Activated CD8-positive, alpha-beta memory T cell treated with anti-CD3 and anti-CD28 coated beads, Interleukin-2, amount 50 U/mL, for 24 hours (primary cell): ENCODE measurements around the gene CDH13.

Experiments used
- DNase-seq: peaks from one replicate; pipeline ENCODE4 v3.0.0-alpha.2; 2020; ENCODE audit errors: extremely low read depth

The CDH13 gene

DNA sequence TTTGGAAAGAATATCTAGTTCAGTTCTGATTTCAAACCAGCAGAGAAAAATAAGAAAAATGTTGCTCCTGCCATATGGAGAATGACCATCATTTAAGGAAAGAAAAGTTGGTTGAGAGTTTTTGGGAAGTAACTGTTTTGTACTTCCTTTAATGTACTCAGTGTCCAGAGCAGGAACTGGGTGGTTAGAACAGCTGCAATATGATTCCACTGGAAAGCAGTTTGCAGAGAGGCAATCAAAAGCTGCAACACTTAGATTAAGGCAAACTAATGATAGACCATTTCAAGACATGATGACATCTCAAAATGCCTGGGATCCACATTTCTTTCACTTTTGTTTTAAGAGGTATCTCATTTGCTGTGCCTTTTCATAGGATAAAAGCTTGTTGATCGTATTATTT, 867.7 kb downstream of the CDH13 start:
- no peak for DNase-seq

DNA sequence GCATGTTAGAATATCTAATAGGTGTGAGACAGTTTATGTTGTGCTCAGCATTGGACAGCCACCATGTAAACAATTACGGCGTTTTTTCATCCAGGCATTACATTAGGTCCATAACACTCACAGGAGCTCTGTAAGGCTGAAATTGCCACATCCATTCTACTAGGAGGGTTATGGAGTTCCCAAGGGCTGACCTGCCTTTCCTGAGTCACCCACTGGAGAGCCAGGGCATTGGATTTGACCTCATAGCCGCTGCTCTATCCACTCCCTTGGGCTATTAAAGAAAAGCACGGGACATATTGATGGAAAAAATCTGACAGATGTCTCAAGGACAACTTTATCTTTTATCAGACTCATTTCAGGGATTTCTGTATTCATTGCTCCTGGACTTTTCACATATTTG, 874.7 kb downstream of the CDH13 start:
- DNase-seq = no peak

GRCh38 chr16:83508295-83508694, 881.5 kb downstream of the CDH13 start:
- DNase-seq = no peak

DNA sequence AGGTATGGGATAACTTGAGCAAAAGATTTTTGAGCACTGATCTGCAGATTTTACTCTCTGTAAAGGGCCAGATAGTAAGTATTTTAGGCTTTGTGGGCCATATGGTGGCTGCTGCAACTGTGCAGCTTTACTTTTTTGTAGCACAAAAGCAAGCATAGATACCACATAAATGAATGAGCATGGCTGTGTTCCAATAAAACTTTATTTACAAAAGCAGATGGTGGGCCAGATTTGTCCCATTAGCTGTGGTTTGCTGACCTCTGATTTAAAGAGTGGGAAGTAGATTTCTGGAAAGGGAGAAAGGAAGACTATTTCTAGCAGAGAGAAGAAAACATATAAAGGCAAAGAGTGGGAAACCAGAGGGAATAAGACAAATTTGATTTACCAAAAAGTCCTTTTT, 882.5 kb downstream of the CDH13 start:
- no peak for DNase-seq

DNA sequence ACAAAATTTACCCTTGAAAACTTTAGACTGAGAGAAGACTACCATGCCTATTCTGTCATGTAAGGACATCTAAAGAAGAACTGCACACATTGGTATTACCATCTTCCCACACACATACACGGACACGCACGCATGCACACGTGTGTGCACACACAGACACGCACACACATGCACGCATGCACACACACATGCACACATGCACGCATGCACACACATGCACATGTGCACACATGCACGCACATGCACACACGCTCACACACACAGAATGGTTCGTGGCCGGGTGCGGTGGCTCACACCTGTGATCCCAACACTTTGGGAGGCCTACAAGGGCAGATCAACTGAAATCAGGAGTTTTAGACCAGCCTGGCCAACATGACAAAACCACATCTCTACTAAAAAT, 884.1 kb downstream of the CDH13 start:
- DNase-seq = no peak

DNA sequence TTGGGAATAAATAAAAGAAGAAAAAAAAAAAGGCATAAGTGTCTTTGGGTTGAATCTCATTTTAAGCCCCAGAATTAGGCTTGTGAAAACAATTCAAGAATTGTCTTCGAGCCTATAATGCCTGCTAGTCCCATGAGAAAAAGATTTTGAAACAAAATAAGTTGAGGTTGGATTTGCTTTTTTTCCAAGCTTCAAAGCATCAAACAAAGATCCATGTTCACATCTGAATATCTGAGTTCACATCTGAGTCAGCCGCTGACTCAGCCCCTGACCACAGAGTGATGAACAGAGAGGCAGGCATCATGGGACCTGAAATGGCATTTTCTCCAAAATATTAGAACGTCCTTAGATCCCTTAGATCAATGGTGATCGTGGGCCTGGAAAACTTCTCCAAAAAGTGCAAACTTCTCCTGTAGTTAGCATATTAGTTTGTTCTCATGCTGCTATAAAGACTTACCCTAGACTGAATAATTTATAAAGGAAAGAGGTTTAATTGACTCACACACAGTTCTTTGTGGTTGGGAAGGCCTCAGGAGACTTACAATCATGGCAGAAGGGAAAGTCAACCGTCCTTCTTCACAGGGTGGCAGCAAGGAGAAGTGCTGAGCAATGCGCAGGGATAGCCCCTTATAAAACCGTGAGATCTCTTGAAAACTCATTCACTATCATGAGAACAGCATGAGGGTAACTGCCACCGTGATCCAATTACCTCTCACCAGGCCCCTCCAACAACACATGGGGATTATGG, 886.4 kb downstream of the CDH13 start:
- DNase-seq = no peak

DNA sequence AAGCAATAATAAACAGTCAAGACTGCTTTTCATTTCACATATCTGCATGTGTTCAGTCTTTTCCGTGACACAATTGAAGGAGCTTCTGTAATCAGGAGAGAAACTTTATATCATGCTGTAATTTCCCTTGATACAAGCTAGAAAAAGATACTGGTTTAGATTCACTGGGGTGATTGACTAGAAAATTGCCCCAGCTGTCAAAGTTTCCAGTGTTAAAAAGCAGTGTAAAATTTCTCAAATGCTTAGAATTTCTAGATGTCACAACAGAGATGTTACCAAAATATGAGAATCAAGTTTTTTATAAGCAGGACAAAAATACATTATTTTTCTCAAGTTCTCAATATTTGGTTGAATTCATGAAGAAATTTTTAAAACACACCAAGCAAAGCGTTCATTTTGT, 888.6 kb downstream of the CDH13 start:
- DNase-seq = no peak

DNA sequence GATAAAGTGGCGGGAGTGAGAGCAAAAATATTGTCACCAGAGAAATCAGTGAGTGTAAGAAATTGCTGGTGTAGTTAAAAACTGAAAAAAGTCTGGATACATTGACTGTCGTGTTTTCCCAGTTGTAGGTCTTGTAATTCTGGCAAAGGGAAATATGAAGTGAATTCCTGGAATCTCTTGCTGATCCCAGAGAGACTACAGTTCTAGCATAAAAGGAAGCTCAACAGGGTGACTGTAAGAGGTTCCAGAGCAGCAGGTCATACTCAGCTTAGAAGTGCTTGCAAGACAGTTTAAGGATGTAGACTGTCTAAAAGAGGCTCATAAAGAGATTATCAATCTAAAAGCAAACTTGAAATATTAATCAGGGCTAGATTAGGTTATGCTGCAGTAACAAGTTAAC, 890.2 kb downstream of the CDH13 start:
- DNase-seq = no peak

DNA sequence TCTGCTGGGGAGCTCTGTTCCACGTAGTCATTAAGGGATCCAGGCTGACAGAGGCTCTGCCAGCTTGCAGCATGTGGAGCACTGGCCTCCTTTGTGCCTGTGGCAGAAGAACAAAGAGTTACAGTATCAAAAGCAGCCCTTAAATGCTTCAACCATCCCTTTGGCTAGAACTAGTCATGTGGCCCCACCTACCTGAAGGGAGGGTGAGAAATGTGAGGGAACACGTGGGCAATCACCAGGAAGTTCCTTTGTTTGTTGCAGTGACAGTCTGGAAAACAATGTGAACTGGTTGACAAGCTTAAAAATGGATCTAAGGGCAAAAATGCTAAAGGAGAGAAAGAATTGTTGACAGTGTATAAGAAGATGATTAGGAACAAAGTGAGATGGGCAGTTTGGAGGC, 890.6 kb downstream of the CDH13 start:
- DNase-seq = no peak

DNA sequence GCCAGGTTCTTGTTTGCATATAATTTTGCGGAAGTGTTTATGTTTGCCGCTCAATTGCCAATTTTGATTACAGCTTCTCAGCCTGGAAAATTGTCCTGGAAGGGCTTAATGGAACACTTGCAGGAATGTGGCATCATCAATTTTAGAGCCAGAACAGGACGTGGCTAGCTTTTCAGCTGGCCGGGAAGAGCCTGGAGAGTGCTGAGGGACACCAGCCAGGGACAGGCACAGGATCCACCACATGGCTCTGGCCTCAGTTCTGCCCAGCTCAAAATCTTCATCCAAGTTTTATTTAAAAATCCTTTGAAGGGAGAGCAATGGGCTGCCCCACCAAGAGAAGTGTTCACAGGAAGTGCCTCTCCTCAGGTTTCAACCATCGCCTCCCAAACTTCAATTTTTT, 893.8 kb downstream of the CDH13 start:
- no peak for DNase-seq

GRCh38 chr16:83530293-83530692, 903.5 kb downstream of the CDH13 start:
- no peak for DNase-seq

- DNase-seq = no peak
Observed at GRCh38 chr16:83532634-83533033, 905.9 kb downstream of the CDH13 start.

- no peak for DNase-seq
Observed at GRCh38 chr16:83533193-83533592, 906.4 kb downstream of the CDH13 start.

- DNase-seq = no peak
Observed at GRCh38 chr16:83538707-83539106, 911.9 kb downstream of the CDH13 start.

DNA sequence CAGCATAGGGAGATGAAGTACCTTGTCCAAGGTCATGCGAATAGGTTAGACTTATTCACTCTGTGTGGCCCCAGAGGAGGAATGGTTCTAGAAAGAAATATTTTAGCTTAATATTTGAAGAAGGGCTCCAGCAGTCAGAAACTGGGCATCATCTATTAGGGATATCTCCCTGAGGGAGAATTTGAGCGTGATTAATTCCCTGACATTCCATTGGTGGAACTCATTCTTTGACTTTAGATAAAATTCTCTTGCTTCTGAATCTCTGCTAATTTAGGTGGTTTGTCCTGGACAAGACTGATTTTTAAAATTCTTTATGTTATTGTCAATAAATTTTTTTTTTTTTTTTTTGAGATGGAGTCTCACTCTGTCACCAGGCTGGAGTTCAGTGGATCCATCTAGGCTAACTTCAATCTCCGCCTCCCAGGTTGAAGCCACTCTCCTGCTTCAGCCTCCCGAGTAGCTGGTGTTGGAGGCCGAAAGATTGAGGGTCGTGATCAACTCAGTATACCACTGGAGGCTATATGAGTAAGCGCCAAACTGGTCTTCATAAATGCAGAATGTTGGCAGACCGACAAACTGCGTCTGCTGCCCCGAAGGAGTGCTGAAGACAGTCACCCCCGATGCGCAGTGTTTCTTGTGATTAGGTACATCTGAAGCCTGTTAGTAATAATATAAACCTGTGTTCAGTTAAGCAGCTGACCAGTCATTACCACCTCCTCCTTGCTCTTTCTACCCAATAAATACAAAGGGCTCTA, 913.1 kb downstream of the CDH13 start:
- DNase-seq = no peak

DNA sequence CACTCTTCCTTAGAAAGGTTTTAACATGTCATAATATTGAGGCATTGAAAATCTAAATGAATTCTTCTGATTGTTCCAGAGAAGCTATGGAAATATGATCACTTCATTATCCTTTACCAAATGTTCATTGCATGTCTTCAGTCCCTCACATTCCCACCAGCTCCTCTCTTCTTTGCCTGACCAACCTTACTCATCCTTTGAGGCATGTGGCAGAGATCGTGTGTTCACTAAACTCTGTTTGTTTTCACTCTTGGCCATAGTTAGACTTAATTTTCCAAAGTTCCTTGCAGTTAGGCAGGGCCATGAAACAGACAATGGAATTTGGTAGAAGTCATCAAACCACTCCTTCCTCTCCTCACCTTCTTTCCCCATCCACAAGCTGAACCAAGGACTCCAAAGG, 914.5 kb downstream of the CDH13 start:
- DNase-seq = no peak

DNA sequence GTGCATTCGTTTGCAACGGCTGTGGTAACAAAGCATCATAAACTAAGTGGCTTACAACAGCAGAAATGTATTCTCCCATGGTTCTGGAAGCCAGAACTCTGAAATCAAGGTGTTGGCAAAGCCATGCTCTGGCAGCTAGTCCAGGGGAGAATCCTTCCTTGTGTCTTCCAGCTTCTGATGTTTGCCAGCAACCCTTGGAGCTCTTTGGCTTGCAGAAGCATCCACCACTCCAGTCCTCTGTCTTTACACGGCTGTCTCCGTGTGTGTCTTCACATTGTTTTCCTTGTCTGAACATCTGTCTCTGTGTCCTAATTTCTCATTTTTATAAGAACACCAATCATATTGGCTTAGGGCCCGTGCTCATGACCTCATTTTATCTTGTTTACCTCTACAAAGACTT, 915.7 kb downstream of the CDH13 start:
- DNase-seq = no peak

DNA sequence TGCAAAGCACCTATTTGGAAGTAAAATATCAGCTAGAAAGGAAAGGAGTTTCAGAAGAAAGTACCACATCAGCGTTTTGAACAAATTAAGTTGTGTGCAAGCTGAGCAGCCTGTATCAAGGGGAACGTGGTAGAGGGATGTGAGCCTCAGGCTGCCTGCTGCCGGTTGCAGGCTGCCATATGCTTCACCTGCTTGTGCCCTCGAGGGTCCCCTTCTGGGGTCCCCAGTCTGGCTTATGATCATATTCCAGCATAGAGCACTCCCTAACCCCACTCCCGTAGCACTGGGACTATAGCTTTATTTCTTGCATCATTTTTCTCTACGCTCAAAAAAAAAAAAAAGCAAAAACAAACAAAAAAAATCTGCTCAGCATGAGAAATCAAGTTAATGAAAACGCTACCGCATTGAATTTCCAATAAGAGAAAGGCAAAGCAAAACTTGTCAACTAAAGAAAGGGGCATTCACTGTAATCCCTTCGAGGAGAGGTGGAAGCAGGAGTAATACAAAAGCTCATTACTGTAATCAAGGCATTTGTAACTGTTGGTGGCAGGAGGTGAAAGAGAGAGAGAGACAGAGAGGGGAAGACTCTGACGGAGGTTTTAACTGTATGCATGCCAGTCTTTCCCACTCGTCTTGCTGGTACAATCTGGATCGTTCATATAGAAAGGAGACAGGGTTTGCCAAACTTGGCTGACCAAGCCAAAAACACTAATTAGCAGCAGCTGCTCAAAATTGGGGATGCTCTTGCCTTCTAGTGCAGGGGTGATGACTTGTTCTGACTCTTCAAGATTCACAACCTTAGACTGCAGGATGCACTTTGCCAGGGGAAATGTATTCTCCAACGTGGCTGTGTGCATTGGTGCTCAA, 922.8 kb downstream of the CDH13 start:
- DNase-seq = no peak

DNA sequence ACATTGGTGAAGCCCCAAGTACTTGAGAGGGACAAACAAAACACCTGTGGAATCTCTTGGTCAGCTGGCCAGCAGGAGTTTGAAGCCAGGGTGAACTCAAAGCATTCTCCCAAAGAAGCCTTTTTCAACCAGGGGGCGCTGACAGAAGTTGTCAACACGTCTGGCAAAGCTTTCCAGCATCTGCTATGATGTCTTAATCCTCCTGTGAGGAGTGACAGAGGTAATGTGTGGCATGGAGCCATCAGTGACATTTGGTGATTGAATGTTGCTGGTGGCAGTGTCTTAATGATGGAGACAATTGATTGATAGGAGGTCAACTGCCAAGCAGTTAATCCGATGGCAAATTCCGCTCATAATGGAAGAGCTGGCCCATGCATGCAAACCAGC, 923.4 kb downstream of the CDH13 start:
- no peak for DNase-seq

DNA sequence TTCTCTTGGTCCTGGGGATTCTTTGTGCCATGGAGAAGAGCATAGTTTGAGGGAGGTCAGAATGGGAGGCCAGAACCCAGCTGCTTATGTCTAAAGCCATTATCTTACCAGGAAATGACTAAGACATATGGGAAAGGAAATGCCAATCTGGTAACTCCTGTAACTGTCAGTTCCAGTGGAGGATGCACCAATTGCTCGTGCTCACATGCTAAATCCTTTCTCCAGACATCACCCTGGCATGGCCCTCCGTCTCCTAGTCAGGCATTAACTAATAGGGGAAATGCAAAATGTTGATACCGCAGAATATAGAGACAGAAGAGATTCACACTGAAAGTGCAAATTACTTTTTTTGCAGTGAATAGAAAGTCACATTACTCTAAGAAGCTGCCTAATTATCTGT, 925.5 kb downstream of the CDH13 start:
- DNase-seq = no peak

GRCh38 chr16:83552930-83553329, 926.2 kb downstream of the CDH13 start:
- no peak for DNase-seq

DNA sequence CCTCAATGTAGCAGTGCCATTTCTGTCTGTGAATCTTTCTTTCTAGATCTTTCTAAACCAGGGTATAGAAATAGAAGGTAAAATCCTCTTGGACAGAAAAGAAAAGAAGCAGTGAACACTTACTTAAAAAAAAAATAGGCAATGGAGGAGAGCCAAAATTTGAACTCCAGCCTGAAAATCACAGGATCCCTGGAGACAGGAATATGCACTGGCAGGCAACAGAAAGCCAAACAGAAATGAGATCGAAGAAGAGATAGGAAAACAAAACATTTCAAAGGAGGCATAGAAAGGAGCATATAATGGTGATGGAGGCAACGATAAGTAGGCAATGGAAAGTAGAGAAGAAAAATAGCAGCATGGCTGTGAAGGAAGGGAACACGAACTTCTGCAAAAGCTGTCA, 927.3 kb downstream of the CDH13 start:
- DNase-seq = no peak

DNA sequence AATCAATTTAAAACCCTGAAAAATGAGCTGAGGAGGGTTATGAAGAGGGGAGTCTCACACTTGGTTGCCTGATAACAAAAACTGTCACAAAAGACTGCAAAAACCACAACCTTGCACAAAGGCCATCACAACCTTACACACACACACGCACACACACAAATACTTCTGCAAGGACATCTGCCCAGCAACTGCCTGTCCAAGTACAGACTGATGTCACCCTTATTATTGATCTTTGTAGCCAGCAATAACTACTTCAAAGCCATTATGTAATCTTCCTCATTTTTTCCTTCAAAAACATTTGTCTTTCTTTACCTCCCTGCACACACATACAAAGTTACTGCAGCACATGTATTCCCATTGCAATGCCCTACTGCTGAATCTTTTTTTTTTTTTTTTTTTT, 927.8 kb downstream of the CDH13 start:
- DNase-seq = no peak
